ENCODE results near the gene ATP1A2. TPM values are rescaled to one million over a fixed set of nuclear protein-coding genes. Genes with fewer than 3 reads are reported as not detected.

The ATP1A2 gene
- total and polyA plus RNA-seq, 2 donors (not counting 3 experiments of a cell fraction or from before 2014, with no cell fraction given): not detected

GRCh38 chr1:160177231-160177630 is 61.7 kb downstream of the ATP1A2 start:
- intact Hi-C loops (cut with micrococcal nuclease) (no loop called here), dilution Hi-C loops (cut with MboI; ENCODE audit: extremely low pct_ligation_motif_present, low sequenced_read_pairs) (no loop called here)
- Histone ChIP-seq H2AFZ (ENCODE audit: low read depth, low read length) (no peak overlapping the region), H4K20me1 (replicated peaks; ENCODE audit: control insufficient read depth, extremely low read depth, insufficient read depth, low read length) (no peaks in the 10 kb centered on the region), H3K9me1 (replicated peaks; ENCODE audit: control insufficient read depth, extremely low read depth, insufficient read depth, low read length) (no peaks in the 10 kb centered on the region), H3K9ac (replicated peaks; ENCODE audit: extremely low read depth, insufficient read depth, low read length) (no peak overlapping the region), H3K4me3 (replicated peaks in 1 of 3; ENCODE audit: insufficient read depth in 1 of 3, low read depth in 1 of 3, low read length in 3 of 3) (no peak overlapping the region), H3K4me2 (ENCODE audit: insufficient read depth, low read length) (no peak overlapping the region), H3K79me2 (ENCODE audit: control insufficient read depth, insufficient read depth, low read length) (no peaks in the 10 kb centered on the region), H3K36me3 (ENCODE audit: control insufficient read depth in 2 of 2, extremely low read depth in 1 of 2, insufficient read depth in 2 of 2, low read length in 2 of 2) (no peaks in the 10 kb centered on the region), H3K4me1 (ENCODE audit: control insufficient read depth, extremely low read depth, insufficient read depth, low read length) (no peaks in the 10 kb centered on the region), H3K27me3 (ENCODE audit: control insufficient read depth in 2 of 2, insufficient read depth in 2 of 2, low read length in 2 of 2) (peaks cover 12 to 18% of the 10 kb centered on the region in 2 experiments), H3K27ac (ENCODE audit: insufficient read depth, low read depth, low read length) (no peak overlapping the region), H3K9me3 (replicated peaks; ENCODE audit: control insufficient read depth, insufficient read depth, low read length) (no peaks in the 10 kb centered on the region)
- FAIRE-seq (no peak), DNase-seq (ENCODE audit: low read depth, low spot score) (no peak)
- BruUV-seq (replicated peaks): no TSS peak
- no peak for TF ChIP-seq MYC (IDR thresholded peaks at IDR 0.05; ENCODE audit: low read depth, low read length)
- TF ChIP-seq MAX (IDR thresholded peaks at IDR 0.05; ENCODE audit: insufficient read depth, insufficient read length): no peak
- no peak for TF ChIP-seq EZH2 (IDR thresholded peaks at IDR 0.05; ENCODE audit: borderline replicate concordance, low read depth, low read length, severe bottlenecking)
- no peak for TF ChIP-seq CTCF (IDR thresholded peaks at IDR 0.05; ENCODE audit: extremely low read depth in 1 of 2, insufficient read depth in 1 of 2, low read depth in 1 of 2, low read length in 2 of 2)
- no peak for TF ChIP-seq GATA2 (IDR thresholded peaks at IDR 0.05; ENCODE audit: insufficient read depth, insufficient read length, low read depth, low read length)
- no peak for TF ChIP-seq POLR2AphosphoS5 (IDR thresholded peaks at IDR 0.05; ENCODE audit: insufficient read depth, low read depth, low read length)
- no peak for TF ChIP-seq POLR2A (IDR thresholded peaks at IDR 0.05; ENCODE audit: low read depth, low read length)
- POLR2A ChIA-PET: no interaction called here
- CTCF ChIA-PET: interaction anchor here (2.5 kb wide), 1 partner anchor 75 kb away, joined by 6 read pairs; no protein-coding TSS in a partner anchor

All from endothelial cell of umbilical vein (primary cell).